ENCODE results near the gene ATP4A.

DNA sequence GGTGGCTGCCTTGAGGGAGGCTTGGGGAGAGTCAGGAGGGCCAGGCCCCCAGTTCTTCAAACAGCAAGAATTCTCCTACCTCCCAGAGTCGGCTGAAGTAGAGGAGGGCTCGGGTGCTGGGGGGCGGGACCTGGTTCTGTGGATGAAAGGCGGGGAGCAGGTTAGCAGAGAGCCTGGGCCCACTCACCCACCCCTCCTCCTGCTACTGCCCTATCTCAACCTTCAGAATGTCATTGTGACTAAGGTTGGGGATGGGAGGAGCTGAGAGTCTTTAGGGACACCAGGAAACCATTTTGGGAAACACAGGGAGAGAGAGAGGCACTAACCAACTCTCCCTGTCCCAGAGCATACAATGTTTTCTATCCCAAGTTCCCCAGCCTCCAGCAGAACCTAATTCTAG lies 60.7 kb downstream of the ATP4A start:
- TF ChIP-seq, protein P1, sequence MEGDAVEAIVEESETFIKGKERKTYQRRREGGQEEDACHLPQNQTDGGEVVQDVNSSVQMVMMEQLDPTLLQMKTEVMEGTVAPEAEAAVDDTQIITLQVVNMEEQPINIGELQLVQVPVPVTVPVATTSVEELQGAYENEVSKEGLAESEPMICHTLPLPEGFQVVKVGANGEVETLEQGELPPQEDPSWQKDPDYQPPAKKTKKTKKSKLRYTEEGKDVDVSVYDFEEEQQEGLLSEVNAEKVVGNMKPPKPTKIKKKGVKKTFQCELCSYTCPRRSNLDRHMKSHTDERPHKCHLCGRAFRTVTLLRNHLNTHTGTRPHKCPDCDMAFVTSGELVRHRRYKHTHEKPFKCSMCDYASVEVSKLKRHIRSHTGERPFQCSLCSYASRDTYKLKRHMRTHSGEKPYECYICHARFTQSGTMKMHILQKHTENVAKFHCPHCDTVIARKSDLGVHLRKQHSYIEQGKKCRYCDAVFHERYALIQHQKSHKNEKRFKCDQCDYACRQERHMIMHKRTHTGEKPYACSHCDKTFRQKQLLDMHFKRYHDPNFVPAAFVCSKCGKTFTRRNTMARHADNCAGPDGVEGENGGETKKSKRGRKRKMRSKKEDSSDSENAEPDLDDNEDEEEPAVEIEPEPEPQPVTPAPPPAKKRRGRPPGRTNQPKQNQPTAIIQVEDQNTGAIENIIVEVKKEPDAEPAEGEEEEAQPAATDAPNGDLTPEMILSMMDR (IDR thresholded peaks at IDR 0.05) = no peak
- TF ChIP-seq ZFX (IDR thresholded peaks at IDR 0.05; ENCODE audit: borderline replicate concordance) = no peak
